Endometrial microvascular endothelial cells (primary cell): ENCODE results near the gene PCDHB14. TPM values are rescaled to one million over a fixed set of nuclear protein-coding genes. Genes with fewer than 3 reads are reported as not detected.

Source experiments
- in situ Hi-C: cut with HindIII; loops from 2 replicates; pipeline ENCODE4 v1.10.0; 2017; ENCODE audit warnings: low sequenced_read_pairs, low pct_unique_long_range_greater_than_20kb; ENCODE audit errors: inconsistent ontology term
- total RNA-seq: library from RNA; depleted of rRNA; stranded (reverse); fragments of >200 nt; gene quantifications from one replicate; pipeline ENCODE4 v1.2.3, GENCODE V29; 2015; ENCODE audit errors: inconsistent ontology term

PCDHB14 gene
- total RNA-seq, 1 donor from 2014 or later: 0.37 TPM

DNA sequence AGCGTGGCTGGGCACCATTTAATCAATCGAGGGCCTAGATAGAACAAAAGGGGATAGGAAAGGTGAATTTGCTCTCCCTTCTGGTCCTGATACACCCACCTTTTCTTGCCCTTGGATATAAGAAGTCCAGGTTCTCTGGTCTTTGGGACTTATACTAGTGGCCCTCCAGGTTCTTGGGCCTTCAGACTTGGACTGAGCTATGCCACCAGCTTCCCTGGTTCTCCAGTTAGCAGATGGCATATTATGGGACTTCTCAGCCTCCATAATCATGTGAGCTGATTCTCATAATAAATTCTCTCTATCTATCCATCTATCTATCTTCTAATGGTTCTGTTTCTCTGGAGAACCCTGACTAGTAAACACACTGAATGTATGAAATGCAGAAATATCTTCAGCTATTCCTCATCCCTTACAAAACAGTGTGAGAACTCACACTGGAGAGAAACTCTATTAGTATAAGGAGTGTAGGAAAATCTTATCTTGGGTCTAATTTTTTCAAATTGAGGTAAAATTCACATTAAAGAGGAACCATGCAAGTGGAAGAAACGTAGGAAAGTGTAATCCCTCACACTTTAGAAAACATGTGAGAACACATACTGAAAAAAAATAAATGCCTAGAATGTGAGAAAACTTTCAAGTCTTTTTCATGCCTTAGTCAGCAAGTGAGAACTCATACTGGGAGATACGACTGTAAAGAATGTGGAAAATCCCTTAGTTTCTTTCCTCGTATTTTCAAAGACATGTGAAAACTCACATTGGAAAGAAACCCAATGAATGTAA lies 37.5 kb downstream of the PCDHB14 start:
- in situ Hi-C loops: no loop called here

DNA sequence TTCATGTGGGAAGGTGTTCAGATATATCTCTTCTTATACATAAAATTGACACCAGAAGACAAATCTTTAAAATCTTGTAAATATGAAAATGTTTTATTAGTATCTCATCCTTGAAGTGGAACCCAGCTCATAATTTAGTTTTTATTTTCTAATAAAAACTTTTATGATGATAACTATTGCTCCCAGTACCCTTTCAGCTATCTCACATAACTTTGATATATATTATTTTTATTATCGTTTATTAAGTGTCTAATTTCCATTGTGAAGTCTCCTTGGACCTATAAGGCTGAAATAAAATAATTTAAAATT lies 38.0 kb downstream of the PCDHB14 start:
- in situ Hi-C loops: no loop called here

DNA sequence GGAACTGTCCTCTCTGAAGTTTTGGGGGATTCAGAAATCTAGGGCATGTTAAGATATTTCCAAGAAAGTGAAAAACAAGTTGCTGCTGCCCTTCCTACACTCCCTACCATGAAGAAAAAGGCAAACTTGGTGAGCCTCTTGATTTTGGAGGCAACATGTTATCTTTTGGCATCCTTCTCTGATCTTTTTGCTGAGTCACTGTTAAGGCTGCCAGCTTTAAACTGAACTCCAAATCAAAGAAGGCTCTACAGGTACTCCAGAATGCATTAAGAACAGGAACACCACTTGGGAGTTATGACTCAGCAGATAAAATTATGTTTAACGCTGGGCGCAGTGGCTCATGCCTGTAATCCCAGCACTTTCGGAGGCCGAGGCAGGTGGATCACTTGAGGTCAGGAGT lies 46.1 kb downstream of the PCDHB14 start:
- in situ Hi-C loops: no loop called here

DNA sequence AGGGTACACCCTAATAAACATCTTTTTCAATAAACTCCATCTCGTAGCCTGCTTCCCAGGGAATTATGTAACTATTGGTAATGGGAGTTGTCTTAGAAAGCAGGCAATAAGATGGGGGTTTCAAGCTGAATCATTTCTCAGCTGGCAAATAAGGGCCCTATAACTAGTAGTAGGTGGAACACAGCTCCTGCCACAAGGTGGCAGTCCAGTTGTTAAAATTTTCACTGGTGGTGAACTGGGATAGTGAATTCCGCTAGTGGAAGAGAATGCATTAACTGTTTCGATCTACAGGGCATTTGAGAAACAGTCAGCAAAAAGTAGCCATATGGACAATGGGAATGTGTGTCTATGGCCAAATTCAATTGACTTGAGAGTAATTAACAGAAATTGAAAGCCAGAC lies 49.8 kb downstream of the PCDHB14 start:
- in situ Hi-C loops: no loop called here

Other genes with a start within 250 kb of the PCDHB14 start
- gene PCDHB1, start 172.0 kb upstream of the PCDHB14 start, total RNA-seq: not detected
- 0.28 TPM for gene PCDHB2, start 128.7 kb upstream of the PCDHB14 start, total RNA-seq
- 0.19 TPM for gene PCDHB3, start 122.9 kb upstream of the PCDHB14 start, total RNA-seq
- 0.09 TPM for gene PCDHB4, start 101.5 kb upstream of the PCDHB14 start, total RNA-seq
- 1.4 TPM for gene PCDHB5, start 88.1 kb upstream of the PCDHB14 start, total RNA-seq
- gene PCDHB6, start 73.3 kb upstream of the PCDHB14 start, total RNA-seq: 0.28 TPM
- 1.2 TPM for gene PCDHB7, start 50.7 kb upstream of the PCDHB14 start, total RNA-seq
- not detected for gene PCDHB8, start 45.6 kb upstream of the PCDHB14 start, total RNA-seq
- 0.28 TPM for gene PCDHB16, start 41.0 kb upstream of the PCDHB14 start, total RNA-seq
- gene PCDHB9, start 36.2 kb upstream of the PCDHB14 start, total RNA-seq: not detected
- 0.19 TPM for gene PCDHB10, start 31.0 kb upstream of the PCDHB14 start, total RNA-seq
- 0.19 TPM for gene PCDHB11, start 23.7 kb upstream of the PCDHB14 start, total RNA-seq
- not detected for gene PCDHB12, start 14.6 kb upstream of the PCDHB14 start, total RNA-seq
- gene PCDHB13, start 9.4 kb upstream of the PCDHB14 start, total RNA-seq: 0.65 TPM
- gene PCDHB15, start 22.1 kb downstream of the PCDHB14 start, total RNA-seq: not detected
- 0.09 TPM for gene SLC25A2, start 80.7 kb downstream of the PCDHB14 start, total RNA-seq
- gene TAF7, start 97.4 kb downstream of the PCDHB14 start, total RNA-seq: 45.0 TPM
- gene PCDHGA1, start 107.2 kb downstream of the PCDHB14 start, total RNA-seq: 0.09 TPM
- gene PCDHGA2, start 115.4 kb downstream of the PCDHB14 start, total RNA-seq: 0.84 TPM
- gene PCDHGA3, start 120.5 kb downstream of the PCDHB14 start, total RNA-seq: 1.3 TPM
- 0.74 TPM for gene PCDHGB1, start 126.8 kb downstream of the PCDHB14 start, total RNA-seq
- 3.2 TPM for gene PCDHGA4, start 131.7 kb downstream of the PCDHB14 start, total RNA-seq
- gene PCDHGB2, start 136.7 kb downstream of the PCDHB14 start, total RNA-seq: 2.0 TPM
- 0.46 TPM for gene PCDHGA5, start 140.8 kb downstream of the PCDHB14 start, total RNA-seq
- gene PCDHGB3, start 146.9 kb downstream of the PCDHB14 start, total RNA-seq: 0.65 TPM
- gene PCDHGA6, start 150.5 kb downstream of the PCDHB14 start, total RNA-seq: 1.2 TPM
- gene PCDHGA7, start 159.4 kb downstream of the PCDHB14 start, total RNA-seq: 1.0 TPM
- 2.4 TPM for gene PCDHGB4, start 164.4 kb downstream of the PCDHB14 start, total RNA-seq
- under 0.01 TPM for gene PCDHGA8, start 169.3 kb downstream of the PCDHB14 start, total RNA-seq
- 3.7 TPM for gene PCDHGB5, start 174.6 kb downstream of the PCDHB14 start, total RNA-seq
- 0.19 TPM for gene PCDHGA9, start 179.4 kb downstream of the PCDHB14 start, total RNA-seq
- gene PCDHGB6, start 184.7 kb downstream of the PCDHB14 start, total RNA-seq: 1.0 TPM
- 1.1 TPM for gene PCDHGA10, start 189.6 kb downstream of the PCDHB14 start, total RNA-seq
- 1.2 TPM for gene PCDHGB7, start 194.3 kb downstream of the PCDHB14 start, total RNA-seq
- 4.5 TPM for gene PCDHGA11, start 197.7 kb downstream of the PCDHB14 start, total RNA-seq
- gene PCDHGA12, start 207.2 kb downstream of the PCDHB14 start, total RNA-seq: 0.74 TPM